ENCODE results near the gene RBMX2.
"Not testable (repeated sequence)": the region's sequence is repeated elsewhere in the genome, so short reads cannot be mapped to it uniquely, and the experiment has no call there.

Gene RBMX2, protein sequence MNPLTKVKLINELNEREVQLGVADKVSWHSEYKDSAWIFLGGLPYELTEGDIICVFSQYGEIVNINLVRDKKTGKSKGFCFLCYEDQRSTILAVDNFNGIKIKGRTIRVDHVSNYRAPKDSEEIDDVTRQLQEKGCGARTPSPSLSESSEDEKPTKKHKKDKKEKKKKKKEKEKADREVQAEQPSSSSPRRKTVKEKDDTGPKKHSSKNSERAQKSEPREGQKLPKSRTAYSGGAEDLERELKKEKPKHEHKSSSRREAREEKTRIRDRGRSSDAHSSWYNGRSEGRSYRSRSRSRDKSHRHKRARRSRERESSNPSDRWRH

DNA sequence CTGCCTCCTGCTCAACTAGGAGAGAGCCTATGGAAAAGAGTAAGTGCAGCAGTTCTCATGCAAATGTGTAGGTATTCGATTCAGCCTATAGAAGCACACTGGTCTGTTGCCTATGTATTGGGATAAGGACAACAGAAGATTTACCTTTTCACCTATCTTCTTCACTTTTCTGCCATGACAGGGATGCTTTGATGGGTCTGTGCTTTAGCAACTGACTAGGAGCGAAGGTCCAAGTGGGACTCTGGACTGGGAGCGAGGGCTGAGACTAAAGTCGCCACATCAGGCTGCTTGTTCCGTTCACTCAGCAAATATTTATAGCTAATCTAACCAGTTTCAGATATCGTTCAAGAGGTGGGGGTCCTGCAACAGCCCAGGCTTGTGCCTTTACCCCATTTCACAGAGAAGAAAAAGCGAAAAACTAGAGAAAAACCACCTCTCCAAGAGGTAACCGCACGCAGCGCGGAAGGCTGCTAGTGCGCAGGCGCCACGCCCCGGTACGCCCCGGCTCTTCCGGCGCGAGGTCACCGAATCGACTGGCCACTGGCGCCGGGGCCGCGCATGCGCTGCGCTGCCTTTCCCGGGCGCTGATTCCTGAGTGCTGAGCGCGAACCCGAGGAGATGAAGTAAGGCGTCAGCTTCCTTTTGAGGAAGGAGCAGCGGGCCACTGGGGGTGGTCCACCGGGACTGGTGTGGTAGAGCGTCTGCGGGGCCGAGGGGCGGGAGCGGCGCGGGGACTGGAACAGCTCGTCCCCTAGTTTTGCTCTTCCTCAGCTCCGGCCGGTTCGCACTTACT, at the start of gene RBMX2:
TSS of gene RBMX2 (plus strand) at position 573 of the 793 bp plus-strand sequence. CDS start at position 619, 46 bp downstream.
- peak; percentile 13 for DNase-seq

DNA sequence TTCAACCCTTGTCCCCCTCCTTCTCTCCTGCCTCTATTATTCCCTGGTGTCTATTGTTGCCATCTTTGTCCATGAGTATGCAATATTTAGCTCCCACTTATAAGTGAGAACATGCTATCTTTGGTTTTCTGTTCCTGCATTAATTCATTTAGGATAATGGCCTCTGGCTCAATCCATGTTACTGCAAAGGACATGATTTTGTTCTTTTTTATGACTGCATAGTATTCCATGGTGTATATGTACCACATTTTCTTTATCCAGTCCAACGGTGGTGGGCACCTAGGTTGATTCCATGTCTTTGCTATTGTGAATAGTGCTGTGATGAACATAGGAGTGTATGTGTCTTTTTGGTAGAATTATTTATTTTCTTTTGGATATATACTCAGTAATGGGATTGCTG, 49.7 kb upstream of the RBMX2 start:
- not testable (repeated sequence) for DNase-seq

DNA sequence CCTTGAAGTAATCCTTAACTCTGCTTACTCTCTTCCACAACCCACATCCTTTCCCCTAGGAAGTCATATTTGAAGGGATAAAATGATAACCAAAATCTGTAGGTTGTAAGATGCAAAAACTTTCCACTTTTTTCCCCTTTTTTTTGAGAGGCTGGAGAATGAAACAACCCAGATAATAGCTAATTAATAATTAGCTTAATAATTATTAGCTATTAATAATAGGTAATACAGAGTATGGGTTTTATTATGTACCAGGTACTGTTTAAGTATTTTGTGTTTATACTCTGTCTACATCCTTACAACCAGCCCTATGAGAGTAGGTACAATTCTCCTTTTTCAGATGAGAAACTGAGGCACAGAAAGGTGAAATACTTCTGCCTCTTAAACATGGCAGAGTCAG, 25.7 kb upstream of the RBMX2 start:
- DNase-seq, result no peak

- no peak for DNase-seq
These were observed 23.6 kb upstream of the RBMX2 start for GRCh38 chrX:130378024-130378669.

DNA sequence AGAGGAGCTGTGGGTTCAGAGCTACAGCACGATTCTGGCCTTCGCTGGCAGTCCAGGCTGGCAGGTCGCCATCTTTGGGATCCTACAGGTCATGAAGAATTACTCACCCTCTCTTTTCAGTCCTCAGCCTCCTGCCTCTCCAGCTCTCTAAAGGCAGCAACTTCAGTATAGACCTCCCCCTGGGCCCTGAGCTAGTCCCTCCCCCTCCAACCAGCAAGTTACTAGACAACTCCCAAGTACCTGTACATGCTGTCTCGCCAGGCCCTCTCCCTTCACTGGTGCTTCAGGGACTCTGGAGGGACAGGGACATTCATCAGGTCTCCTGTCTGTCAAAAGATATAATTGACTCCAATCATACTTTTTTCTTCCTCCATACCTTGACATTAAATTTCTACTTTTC, 16.3 kb upstream of the RBMX2 start, which contains the start of gene GPR119:
TSS of gene GPR119 (minus strand) at position 155 of the 400 bp plus-strand sequence. CDS start 227 bp downstream, outside the sequence.
- DNase-seq, result no peak

GRCh38 chrX:130386408-130386808, 15.4 kb upstream of the RBMX2 start:
- DNase-seq, result no peak

GRCh38 chrX:130393451-130394074, 8.2 kb upstream of the RBMX2 start:
- DNase-seq, result peak; percentile 1

- DNase-seq, result no peak
These were observed 6.4 kb upstream of the RBMX2 start for GRCh38 chrX:130395341-130395740.

DNA sequence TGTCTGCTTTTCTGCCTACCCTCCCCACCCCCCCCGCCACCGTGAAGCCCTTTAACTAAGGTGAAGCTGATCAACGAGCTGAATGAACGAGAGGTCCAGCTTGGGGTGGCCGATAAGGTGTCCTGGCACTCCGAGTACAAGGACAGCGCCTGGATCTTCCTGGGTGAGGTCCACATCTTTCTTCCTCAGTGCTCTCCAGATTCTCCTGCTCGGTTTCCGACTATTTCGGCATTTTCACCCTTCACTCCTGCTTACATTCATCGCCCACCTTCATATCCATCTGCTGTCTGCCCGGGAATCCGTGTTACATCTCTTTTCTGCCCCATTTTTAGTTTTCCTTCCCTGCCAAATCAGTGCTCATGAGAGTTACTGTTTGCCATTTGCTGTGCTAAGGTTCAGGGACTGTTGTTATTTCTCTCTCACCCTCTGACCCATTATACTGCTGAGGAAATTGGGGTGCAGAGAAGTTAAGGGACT, 459 bp downstream of the RBMX2 start:
- no peak for DNase-seq

GRCh38 chrX:130413415-130413814, 11.6 kb downstream of the RBMX2 start:
- no peak for DNase-seq

DNA sequence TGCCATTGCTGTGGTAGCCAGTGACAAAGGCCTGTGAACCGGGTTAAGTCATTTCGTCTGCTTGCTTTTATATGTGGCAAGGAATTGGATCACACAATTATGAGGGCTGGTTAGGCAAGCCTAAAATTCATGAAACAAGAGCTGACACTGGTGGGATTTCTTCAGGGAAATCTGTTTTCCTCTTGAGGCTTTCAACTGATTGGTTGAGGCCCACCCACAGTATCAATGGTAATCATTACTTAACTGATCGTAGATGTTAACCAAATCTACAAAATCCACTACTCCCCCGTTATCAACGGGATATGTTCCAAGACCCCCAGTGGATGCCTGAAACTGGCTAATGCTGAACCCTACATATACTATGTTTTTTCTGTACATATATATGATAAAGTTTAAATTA, 13.0 kb downstream of the RBMX2 start:
- no peak for DNase-seq

DNA sequence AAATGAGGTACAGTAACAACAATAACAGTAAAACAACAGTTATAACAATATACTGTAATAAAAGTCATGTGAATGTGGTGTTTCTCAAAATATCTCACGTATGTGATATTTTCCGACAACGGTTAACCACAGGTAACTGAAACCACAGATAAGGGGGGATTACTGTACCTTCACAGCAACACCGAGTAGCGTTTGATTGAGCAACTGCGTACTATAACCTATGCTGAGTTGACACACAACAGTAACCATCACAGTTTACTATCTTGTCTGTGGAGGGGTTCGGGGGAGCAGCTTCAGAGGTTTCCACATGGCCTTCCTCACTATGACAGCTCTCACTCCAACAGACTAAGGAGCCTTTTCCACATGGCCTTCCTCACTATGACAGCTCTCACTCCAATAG, 13.4 kb downstream of the RBMX2 start:
- DNase-seq, result no peak

DNA sequence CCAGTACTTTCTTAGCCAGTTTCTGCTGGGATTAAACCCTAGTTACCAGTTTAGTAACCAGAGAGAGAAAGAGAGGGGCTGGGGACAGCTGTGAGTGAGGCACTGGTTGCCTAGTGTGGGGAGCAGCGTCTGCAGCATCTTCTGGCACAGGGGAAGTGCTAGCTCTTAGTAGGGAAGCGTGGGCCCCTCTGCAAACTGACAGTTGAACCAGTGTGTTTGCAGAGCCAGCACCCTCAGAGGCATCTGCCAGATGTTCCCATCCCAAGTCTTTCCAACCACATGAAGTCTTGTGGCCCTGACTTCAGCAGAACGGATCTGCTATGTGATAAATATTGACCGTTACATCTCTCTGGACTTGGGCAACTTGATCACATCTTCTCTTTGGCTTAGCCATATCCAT, 15.0 kb downstream of the RBMX2 start:
- no peak for DNase-seq

DNA sequence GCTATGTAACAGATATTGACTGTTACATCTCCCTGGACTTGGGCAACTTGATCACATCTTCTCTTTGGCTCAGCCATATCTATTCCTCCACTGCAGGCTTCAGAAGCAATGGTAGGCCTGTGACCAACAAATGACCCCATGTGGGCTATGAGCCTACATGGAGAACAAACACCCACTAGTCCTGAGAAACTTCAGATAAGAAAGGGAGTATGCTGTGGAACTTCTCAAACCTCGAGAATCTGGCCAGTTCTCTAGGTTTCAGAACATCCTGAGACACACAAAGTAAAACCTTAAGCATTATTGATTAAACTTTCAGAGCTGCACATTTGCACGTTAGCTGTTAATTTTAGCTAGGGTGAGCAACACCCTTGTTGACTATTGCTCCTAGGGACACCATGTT, 16.3 kb downstream of the RBMX2 start:
- no peak for DNase-seq

DNA sequence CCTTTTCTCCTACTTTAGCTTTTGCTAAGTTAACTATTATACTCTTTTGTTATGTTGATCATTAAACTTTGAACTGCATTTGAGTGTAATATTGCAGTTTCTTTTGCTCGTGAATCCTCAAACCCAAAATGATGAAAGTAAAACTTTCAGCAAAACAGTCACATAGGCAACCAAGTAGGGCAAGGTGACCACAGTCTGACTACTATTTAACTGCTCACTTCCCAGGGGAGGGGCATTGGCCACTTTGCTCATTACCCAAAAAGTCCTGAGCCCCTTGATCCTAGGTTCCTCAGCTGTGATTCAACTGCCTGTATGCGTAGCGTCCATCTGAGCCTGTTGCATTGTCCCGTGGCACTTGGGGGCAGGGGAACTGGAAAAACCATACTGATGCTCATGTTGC, 17.0 kb downstream of the RBMX2 start:
- no peak for DNase-seq

- DNase-seq, result no peak
These were observed 17.5 kb downstream of the RBMX2 start for GRCh38 chrX:130419263-130419662.

DNA sequence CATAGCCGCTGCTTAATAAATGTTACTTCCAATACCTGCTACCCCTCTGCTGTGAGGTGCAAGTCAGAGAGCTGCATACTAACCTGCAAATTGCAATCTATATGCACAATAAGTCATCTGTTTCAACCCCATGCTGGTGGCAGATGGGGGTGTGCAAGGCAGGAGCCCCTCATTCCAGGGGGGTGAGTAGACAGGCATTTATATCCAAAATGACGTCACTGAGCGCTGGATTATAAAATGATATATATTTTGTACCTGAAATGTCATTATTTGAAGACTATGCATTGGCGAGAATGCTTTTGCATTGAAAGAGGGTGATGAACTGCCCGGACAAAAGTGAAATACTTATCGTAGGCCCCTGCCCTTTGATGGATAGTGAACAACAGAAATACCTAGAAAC, 24.7 kb downstream of the RBMX2 start:
- DNase-seq, result no peak

DNA sequence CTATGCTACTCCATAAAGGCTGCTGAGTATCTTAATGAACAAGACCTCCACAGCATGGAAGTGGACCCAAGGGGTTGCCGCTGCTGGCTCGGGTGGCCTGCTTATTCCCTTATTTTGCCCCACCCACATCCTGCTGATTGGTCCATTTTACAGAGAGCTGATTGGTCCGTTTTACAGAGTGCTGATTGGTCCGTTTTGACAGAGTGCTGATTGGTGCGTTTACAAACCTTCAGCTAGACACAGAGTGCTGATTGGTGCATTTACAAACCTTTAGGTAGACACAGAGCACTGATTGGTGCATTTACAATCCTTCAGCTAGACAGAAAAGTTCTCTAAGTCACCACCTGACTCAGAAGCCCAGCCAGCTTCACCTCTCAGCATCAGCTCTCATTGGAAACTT, 27.4 kb downstream of the RBMX2 start:
- not testable (repeated sequence) for DNase-seq

- DNase-seq, result no peak
These were observed 34.1 kb downstream of the RBMX2 start for GRCh38 chrX:130435937-130436336.

DNA sequence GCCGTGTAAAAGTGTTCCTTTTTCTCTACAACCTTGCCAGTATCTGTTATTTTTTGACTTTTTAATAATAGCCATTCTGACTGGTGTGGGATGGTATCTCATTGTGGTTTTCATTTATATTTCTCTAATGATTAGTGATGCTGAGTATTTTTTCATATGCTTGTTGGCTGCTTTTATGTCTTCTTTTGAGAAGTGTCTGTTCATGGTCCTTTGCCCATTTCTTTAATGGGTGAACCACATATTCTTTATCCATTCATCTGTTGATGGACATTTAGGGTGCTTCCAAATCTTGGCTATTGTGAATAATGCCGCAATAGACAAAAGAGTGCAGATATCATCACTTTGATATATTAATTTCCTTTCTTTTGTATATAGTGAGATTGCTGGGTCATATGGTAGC, 36.2 kb downstream of the RBMX2 start:
- not testable (repeated sequence) for DNase-seq

- DNase-seq, result no peak
These were observed 42.1 kb downstream of the RBMX2 start for GRCh38 chrX:130443875-130444274.

DNA sequence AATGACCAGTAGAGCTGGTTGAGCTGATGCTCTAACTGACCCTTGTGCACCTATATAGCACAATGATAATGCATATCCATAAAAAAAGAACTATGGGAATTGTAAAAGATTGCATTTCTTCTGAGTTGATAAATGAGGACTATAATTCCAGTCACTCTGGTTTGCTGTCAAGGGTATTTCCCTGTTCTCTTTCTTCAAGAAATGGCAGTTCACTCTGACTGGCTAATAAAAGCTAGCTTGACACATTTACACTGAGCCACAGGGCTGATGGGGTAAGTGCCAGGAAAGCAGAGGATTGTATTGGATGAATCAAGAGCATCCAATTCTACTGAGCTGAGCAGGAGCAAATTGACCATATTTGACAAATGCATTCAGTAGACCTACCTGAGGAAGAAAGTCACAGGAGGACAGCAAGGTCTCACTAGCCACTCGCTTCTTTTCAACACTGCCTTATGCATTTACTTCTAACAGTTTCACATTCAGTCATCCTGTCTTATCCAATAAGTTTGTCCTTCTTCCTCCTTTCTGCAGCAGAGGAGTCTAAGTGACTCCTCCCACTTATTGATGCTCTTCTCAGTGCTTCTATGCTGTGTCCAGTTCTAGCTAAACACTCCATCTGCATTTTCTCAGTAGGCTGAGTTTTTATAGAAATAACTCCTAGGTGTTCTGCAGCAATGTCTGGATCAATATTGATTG, 43.0 kb downstream of the RBMX2 start:
- no peak for DNase-seq
